Stomach (tissue), 9 donors: ENCODE measurements around the gene MAPK8IP3. TPM values are rescaled to one million over a fixed set of nuclear protein-coding genes. Genes with fewer than 3 reads are reported as not detected.

Experiments
- DNase-seq, 2 donors: peaks; one replicate each; pipeline versions ENCODE4 v3.0.0 to v3.0.0-alpha.2; 2013 to 2019
- H3K27ac ChIP-seq, 5 donors: fragments of 200-600 bp in 4 of 5; sonication (generic) in 4 of 5; one replicate each; pipeline ENCODE4 v1.5.1; 2013 to 2019; ENCODE audit warnings: mild to moderate bottlenecking in 1 of 5, moderate library complexity in 1 of 5
- H3K27me3 ChIP-seq, 3 donors: fragments of 200-600 bp; sonication (generic); one replicate each; pipeline ENCODE4 v1.5.1; 2017 to 2019; ENCODE audit warnings: mixed run types in 1 of 3
- H3K36me3 ChIP-seq, 4 donors: fragments of 200-600 bp; sonication (generic); 1 replicate in 3 of 4; 2 replicates in 1 of 4; pipeline ENCODE4 v1.5.1; 2016 to 2019
- H3K4me1 ChIP-seq, 4 donors: fragments of 200-600 bp; sonication (generic); one replicate each; pipeline ENCODE4 v1.5.1; 2016 to 2019
- H3K4me3 ChIP-seq, 4 donors: fragments of 200-600 bp; sonication (generic) in 3 of 4; one replicate each; pipeline ENCODE4 v1.5.1; 2016 to 2019; ENCODE audit warnings: mild to moderate bottlenecking in 1 of 4
- H3K9me3 ChIP-seq, 4 donors: fragments of 200-600 bp; sonication (generic); one replicate each; pipeline ENCODE4 v1.5.1; 2016 to 2019
- CTCF ChIP-seq, 7 experiments: fragments of 450-650 bp in 4 of 7; fragments of 200-600 bp in 3 of 7; sonication (generic) in 3 of 7; IDR thresholded peaks; one replicate each; pipeline ENCODE4 v1.5.1; 2016 to 2019; ENCODE audit warnings: antibody characterized with exemption in 7 of 7, control low read depth in 2 of 7, mild to moderate bottlenecking in 1 of 7
- EP300 ChIP-seq: sonication (generic); formaldehyde crosslinking; IDR thresholded peaks from one replicate; pipeline ENCODE4 v1.6.1; 2017; ENCODE audit warnings: antibody characterized with exemption
- POLR2A ChIP-seq, 4 donors: fragments of 450-650 bp; IDR thresholded peaks; one replicate each; pipeline ENCODE4 v1.6.1; 2016; ENCODE audit warnings: antibody characterized with exemption in 4 of 4, control low read depth in 2 of 4, mild to moderate bottlenecking in 1 of 4, moderate library complexity in 1 of 4
- POLR2AphosphoS5 ChIP-seq, 3 donors: sonication (generic); formaldehyde crosslinking; IDR thresholded peaks; one replicate each; pipeline ENCODE4 v1.6.1; 2016; ENCODE audit warnings: antibody characterized with exemption in 3 of 3
- WGBS, 5 donors: extraction: QIAGEN DNeasy Blood & Tissue Kit in 3 of 5; methylation state at CpG; one replicate each; pipeline versions ENCODE4 v1.1.5 to v1.1.7; 2013 to 2018; 5-methylcytosine and 5-hydroxymethylcytosine counted together
- intact Hi-C: fragments of 100-400 bp; cut with DNase I; formaldehyde crosslinking; loops from one replicate; pipeline ENCODE4 v1.15.1; 2023; ENCODE audit warnings: low total_unique reads
- polyA plus RNA-seq, 3 donors: library from polyadenylated mRNA; stranded (reverse); fragments of 200-250 nt; gene quantifications; one replicate each; pipeline ENCODE4 v1.2.3, GENCODE V29; 2013
- total RNA-seq, 5 donors: library from RNA; depleted of rRNA; stranded (reverse); fragments of >200 nt; gene quantifications; one replicate each; pipeline versions ENCODE4 v1.1.0 to v1.2.3, GENCODE V29; 2014 to 2016
- donor health status: healthy with polysubstance abuse.
- donor health status: Bipolar disorder and iron deficiency.
- donor health status: healthy.

MAPK8IP3 gene
- total and polyA plus RNA-seq, 8 donors, result 10.1 to 320 (median 56.3) TPM

DNA sequence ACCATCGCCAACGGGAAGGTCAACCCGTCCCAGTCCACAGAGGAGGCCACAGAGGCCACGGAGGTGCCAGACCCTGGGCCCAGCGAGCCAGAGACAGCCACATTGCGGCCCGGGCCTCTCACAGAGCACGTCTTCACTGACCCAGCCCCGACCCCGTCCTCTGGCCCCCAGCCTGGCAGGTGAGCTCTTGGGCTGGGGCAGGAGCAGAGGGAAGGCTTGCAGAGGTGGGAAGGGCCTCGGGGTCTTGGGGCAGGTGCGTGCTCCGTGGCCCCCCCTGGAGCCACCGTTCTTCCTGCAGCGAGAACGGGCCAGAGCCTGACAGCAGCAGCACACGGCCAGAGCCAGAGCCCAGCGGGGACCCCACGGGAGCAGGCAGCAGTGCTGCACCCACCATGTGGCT, 60.2 kb downstream of the MAPK8IP3 start:
- peaks cover 68 to 88% (median 86%) of the 10 kb centered on the region in 4 donors for H3K36me3 ChIP-seq
- TF ChIP-seq POLR2A (IDR thresholded peaks at IDR 0.05) (no peak), CTCF (IDR thresholded peaks at IDR 0.05) (no peak), EP300 (no peak)

GRCh38 chr16:1766701-1767100, 60.7 kb downstream of the MAPK8IP3 start:
- no peak overlapping the region for H3K27ac ChIP-seq
- no peak overlapping the region for H3K4me3 ChIP-seq
- no peaks in the 10 kb centered on the region for H3K27me3 ChIP-seq
- no peak for DNase-seq
- H3K4me1 ChIP-seq, result peaks cover 15 to 50% (median 30%) of the 10 kb centered on the region in 4 donors
- no peak for TF ChIP-seq EP300
- TF ChIP-seq POLR2AphosphoS5 (IDR thresholded peaks at IDR 0.05), result no peak
- 76 to 84% (median 80%) methylated on average over 2 to 18 of the region's 18 CpGs for WGBS, 5 donors
- H3K9me3 ChIP-seq, result no peaks in the 10 kb centered on the region
- intact Hi-C loops, result no loop called here
- H3K36me3 ChIP-seq, result peaks cover 66 to 84% (median 81%) of the 10 kb centered on the region in 4 donors

More for the DNA sequence above, 60.2 kb downstream of the MAPK8IP3 start:
- Histone ChIP-seq H3K27ac (no peak overlapping the region), H3K4me1 (peaks cover 14 to 46% (median 26%) of the 10 kb centered on the region in 4 donors), H3K9me3 (no peaks in the 10 kb centered on the region), H3K27me3 (no peaks in the 10 kb centered on the region), H3K4me3 (no peak overlapping the region)
- WGBS, 5 donors, result 89 to 94% (median 93%) methylated on average over 16 to 19 of the region's 19 CpGs; no CpG with 5 or more reads in 1 of the 5 donors
- no peak for DNase-seq
- intact Hi-C loops, result no loop called here

DNA sequence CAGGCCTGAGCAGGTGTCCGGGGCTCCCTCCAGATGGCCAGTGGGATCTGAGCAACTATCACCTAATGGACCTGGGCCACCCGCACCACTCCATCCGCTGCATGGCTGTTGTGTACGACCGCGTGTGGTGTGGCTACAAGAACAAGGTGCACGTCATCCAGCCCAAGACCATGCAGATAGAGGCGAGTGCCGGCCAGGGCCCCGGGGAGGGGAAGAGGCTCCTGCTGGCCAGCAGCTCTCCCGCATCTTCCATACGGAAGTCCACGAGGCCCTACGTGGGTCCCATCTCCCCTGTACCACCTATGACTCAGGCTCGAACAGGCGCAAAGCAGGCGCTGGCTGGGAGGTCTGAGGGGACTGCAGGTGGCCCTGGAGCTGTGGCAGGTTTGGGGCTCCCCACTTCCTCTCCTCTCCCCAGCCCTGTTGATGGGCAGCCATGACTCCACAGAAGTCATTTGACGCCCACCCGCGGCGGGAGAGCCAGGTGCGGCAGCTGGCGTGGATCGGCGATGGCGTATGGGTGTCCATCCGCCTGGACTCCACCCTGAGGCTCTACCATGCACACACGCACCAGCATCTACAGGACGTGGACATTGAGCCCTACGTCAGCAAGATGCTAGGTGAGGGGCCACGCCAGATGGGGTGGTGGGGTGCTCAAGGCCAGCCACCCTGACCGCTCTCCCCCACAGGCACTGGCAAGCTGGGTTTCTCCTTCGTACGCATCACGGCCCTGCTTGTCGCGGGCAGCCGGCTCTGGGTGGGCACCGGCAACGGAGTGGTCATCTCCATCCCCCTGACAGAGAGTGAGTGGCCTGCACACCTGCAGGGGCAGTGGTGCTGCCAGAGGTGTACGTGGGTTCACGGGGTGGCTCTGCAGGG, 61.4 kb downstream of the MAPK8IP3 start:
- TF ChIP-seq EP300 (no peak), POLR2A (IDR thresholded peaks at IDR 0.05) (no peak)
- DNase-seq, result no peak
- H3K27ac ChIP-seq, result no peak overlapping the region
- no peak overlapping the region for H3K4me3 ChIP-seq
- peaks cover 22 to 57% (median 37%) of the 10 kb centered on the region in 4 donors for H3K4me1 ChIP-seq
- intact Hi-C loops, result no loop called here
- H3K9me3 ChIP-seq, result no peaks in the 10 kb centered on the region
- WGBS, 5 donors, result 85 to 93% (median 91%) methylated on average over 11 to 42 of the region's 42 CpGs
- peaks cover 60 to 77% (median 74%) of the 10 kb centered on the region in 4 donors for H3K36me3 ChIP-seq
- H3K27me3 ChIP-seq, result no peaks in the 10 kb centered on the region

GRCh38 chr16:1768061-1768766, 62.2 kb downstream of the MAPK8IP3 start:
- 86 to 89% (median 87%) methylated on average over 18 to 41 of the region's 41 CpGs for WGBS, 5 donors
- Histone ChIP-seq H3K4me1 (peaks cover 23 to 50% (median 35%) of the 10 kb centered on the region in 4 donors), H3K36me3 (peaks cover 51 to 68% (median 66%) of the 10 kb centered on the region in 4 donors)

More at GRCh38 chr16:1768061-1768766, 62.2 kb downstream of the MAPK8IP3 start:
- Histone ChIP-seq H3K27me3 (no peaks in the 10 kb centered on the region), H3K4me3 (no peak overlapping the region), H3K9me3 (no peaks in the 10 kb centered on the region), H3K27ac (no peak overlapping the region)
- no peak for DNase-seq
- intact Hi-C loops, result no loop called here
- TF ChIP-seq POLR2AphosphoS5 (IDR thresholded peaks at IDR 0.05) (no peak), CTCF (IDR thresholded peaks at IDR 0.05) (no peak), EP300 (no peak), POLR2A (IDR thresholded peaks at IDR 0.05) (no peak)
